Measurements from ENCODE around the gene ISM2. TPM values are rescaled to one million over a fixed set of nuclear protein-coding genes. Genes with fewer than 3 reads are reported as not detected.

The ISM2 gene
- total and polyA plus RNA-seq, 2 of the 8 experiments (the other 6 are each of a cell fraction or from before 2014, with no cell fraction given): 0.52 to 0.79 TPM

- FAIRE-seq: no peak
- H3K27me3 ChIP-seq (replicated peaks in 1 of 4; ENCODE audit: control insufficient read depth in 3 of 4, extremely low read depth in 1 of 4, insufficient read depth in 3 of 4, low read length in 3 of 4): no peaks in the 10 kb centered on the region
- TF ChIP-seq BCL11A (IDR thresholded peaks at IDR 0.05; ENCODE audit: low read depth in 2 of 2, low read length in 2 of 2): no peak
- TF ChIP-seq CEBPB (IDR thresholded peaks at IDR 0.05; ENCODE audit: low read depth, low read length): no peak
- TF ChIP-seq GABPA (IDR thresholded peaks at IDR 0.05; ENCODE audit: borderline replicate concordance, insufficient read depth, low read length): no peak
- no peak for TF ChIP-seq SP4 (IDR thresholded peaks at IDR 0.05; ENCODE audit: low read length)
- TF ChIP-seq SIRT6 (IDR thresholded peaks at IDR 0.05; ENCODE audit: low read length): no peak
- TF ChIP-seq SIN3A (conservative IDR thresholded peaks at IDR 0.05 in 1 of 2, IDR thresholded peaks at IDR 0.05 in 1 of 2; ENCODE audit: low read depth in 1 of 2, low read length in 2 of 2): no peak
- no peak for TF ChIP-seq PHF8 (conservative IDR thresholded peaks at IDR 0.05; ENCODE audit: low read depth, low read length)
- no peak for TF ChIP-seq USF2 (IDR thresholded peaks at IDR 0.05; ENCODE audit: low read length)
- no peak for TF ChIP-seq RBBP5 (IDR thresholded peaks at IDR 0.05; ENCODE audit: borderline replicate concordance, low read depth, low read length)
- no peak for TF ChIP-seq EGR1 (IDR thresholded peaks at IDR 0.05; ENCODE audit: borderline replicate concordance, low read depth, low read length)
- no peak for TF ChIP-seq KDM1A (IDR thresholded peaks at IDR 0.05; ENCODE audit: borderline replicate concordance, low read length)
Measured at GRCh38 chr14:77455966-77456640, 42.5 kb downstream of the ISM2 start.

More at GRCh38 chr14:77455966-77456640, 42.5 kb downstream of the ISM2 start:
- Histone ChIP-seq H2AK5ac (ENCODE audit: low read depth, low read length) (no peak overlapping the region), H3K23ac (ENCODE audit: insufficient read length) (no peak overlapping the region), H3K79me2 (ENCODE audit: control insufficient read depth in 1 of 2, insufficient read depth in 2 of 2, low read length in 2 of 2) (peaks cover 10 to 35% of the 10 kb centered on the region in 2 experiments), H4K5ac (ENCODE audit: insufficient read length, low read depth, low read length) (no peak overlapping the region), H3K9me3 (ENCODE audit: insufficient read depth in 2 of 2, low read depth in 1 of 2, low read length in 1 of 2) (no peaks in the 10 kb centered on the region), H3K18ac (ENCODE audit: extremely low read depth, low read length) (no peak overlapping the region), H3K36me3 (ENCODE audit: control insufficient read depth in 2 of 4, insufficient read depth in 4 of 4, low read length in 3 of 4) (peaks cover 6 to 18% (median 11%) of the 10 kb centered on the region in 4 experiments; a peak in 6 of 8 replicates), H3K79me1 (ENCODE audit: low read depth, low read length) (no peaks in the 10 kb centered on the region; the same call in 1 of the 2 replicates), H4K8ac (ENCODE audit: extremely low read depth, insufficient read depth, low read length) (no peak overlapping the region), H2AFZ (ENCODE audit: low read length) (no peak overlapping the region), H3K27ac (ENCODE audit: low read depth, low read length) (no peak overlapping the region), H3K4ac (replicated peaks; ENCODE audit: insufficient read length, low read depth, low read length) (no peak overlapping the region), H4K20me1 (replicated peaks in 1 of 2; ENCODE audit: control insufficient read depth in 1 of 2, insufficient read depth in 2 of 2, low read length in 2 of 2) (peaks cover 4% of the 10 kb centered on the region in 2 experiments), H2BK120ac (replicated peaks; ENCODE audit: low read depth, low read length) (no peak overlapping the region), H2BK12ac (ENCODE audit: low read depth, low read length) (no peak overlapping the region), H3K4me1 (replicated peaks in 1 of 4; ENCODE audit: control insufficient read depth in 3 of 4, insufficient read depth in 4 of 4, low read length in 3 of 4) (peaks cover 0 to 3% (median 1%) of the 10 kb centered on the region in 4 experiments; a peak in 3 of 7 replicates), H3K4me2 (ENCODE audit: insufficient read depth in 1 of 2, low read depth in 2 of 2, low read length in 2 of 2) (peak overlapping the region; percentile 68 to 72; a peak in 3 of 4 replicates), H3K23me2 (ENCODE audit: low read depth, low read length) (0 out of 2 replicates have a peak, but pooled peaks cover 3% of the 10 kb centered on the region), H4K91ac (replicated peaks; ENCODE audit: insufficient read length, low read length) (no peak overlapping the region), H2BK15ac (ENCODE audit: low read length) (no peak overlapping the region), H3K56ac (replicated peaks; ENCODE audit: insufficient read length, low read depth, low read length) (no peak overlapping the region), H2BK5ac (ENCODE audit: low read depth, low read length) (no peak overlapping the region), H3K14ac (ENCODE audit: insufficient read length) (no peak overlapping the region), H3K4me3 (ENCODE audit: extremely low read depth in 1 of 4, insufficient read depth in 2 of 4, low read depth in 3 of 4, low read length in 4 of 4) (peak overlapping the region in 2 of 4 experiments; percentile 90 to 91; a peak in 2 of 8 replicates), H3K9ac (replicated peaks in 1 of 4; ENCODE audit: extremely low read depth in 1 of 4, low read depth in 3 of 4, low read length in 3 of 4) (no peak overlapping the region), H2BK20ac (ENCODE audit: low read length) (no peak overlapping the region)
- no peak for DNase-seq (ENCODE audit: low read depth in 1 of 2, low spot score in 2 of 2)
- WGBS, 2 experiments (ENCODE audit: extremely low coverage in 1 of 2, insufficient coverage in 1 of 2, insufficient read length in 1 of 2, insufficient replicate concordance in 2 of 2, low coverage in 1 of 2, low lambda C conversion rate in 2 of 2, missing lambda C conversion rate in 1 of 2): 75% methylated on average over 2 of the region's 2 CpGs; no CpG with 5 or more reads in 1 of the 2 experiments
- ChIA-PET POLR2A (ENCODE audit: partially characterized antibody) (interaction anchor here (1.0 kb wide), 1 partner anchor 22 kb away, joined by 4 read pairs; no protein-coding TSS in a partner anchor), CTCF (ENCODE audit: partially characterized antibody) (interaction anchor here (1.6 kb wide), 1 partner anchor 64 kb away, joined by 3 read pairs; no protein-coding TSS in a partner anchor)

Data from H1 (cell line).